ENCODE data around the gene TNNI2. TPM values are rescaled to one million over a fixed set of nuclear protein-coding genes. Genes with fewer than 3 reads are reported as not detected.

The TNNI2 gene
- total and polyA plus RNA-seq, 2 donors, result 4.5 to 13.4 TPM

GRCh38 chr11:1825039-1825740 lies 13.6 kb upstream of the TNNI2 start:
- WGBS, result 66% methylated on average over 26 of the region's 26 CpGs
- no peaks in the 10 kb centered on the region for H3K36me3 ChIP-seq (ENCODE audit: control insufficient read depth in 2 of 2, insufficient read depth in 2 of 2, low read length in 1 of 2)
- peaks cover 0 to 10% of the 10 kb centered on the region in 2 donors for H3K27me3 ChIP-seq (ENCODE audit: control insufficient read depth in 2 of 2, insufficient read depth in 1 of 2, low read length in 1 of 2)
- no peak overlapping the region for H3K4me3 ChIP-seq (ENCODE audit: low read length in 2 of 2)
- peaks cover 0 to 2% of the 10 kb centered on the region in 2 donors for H3K4me1 ChIP-seq (ENCODE audit: control insufficient read depth in 2 of 2, insufficient read depth in 2 of 2, low read length in 2 of 2)
- H3K9me3 ChIP-seq (ENCODE audit: control insufficient read depth in 2 of 2, insufficient read depth in 1 of 2, low read length in 1 of 2), result no peaks in the 10 kb centered on the region
- DNase-seq (ENCODE audit: low read depth in 6 of 9, low spot score in 9 of 9), result no peak
- no peak overlapping the region for H3K27ac ChIP-seq (ENCODE audit: low read depth in 1 of 2, low read length in 1 of 2)

- Histone ChIP-seq H3K27me3 (ENCODE audit: control insufficient read depth in 2 of 2, insufficient read depth in 1 of 2, low read length in 1 of 2) (peaks cover 0 to 18% of the 10 kb centered on the region in 2 donors), H3K4me3 (ENCODE audit: low read length in 2 of 2) (no peak overlapping the region), H3K9me3 (ENCODE audit: control insufficient read depth in 2 of 2, insufficient read depth in 1 of 2, low read length in 1 of 2) (no peaks in the 10 kb centered on the region), H3K4me1 (ENCODE audit: control insufficient read depth in 2 of 2, insufficient read depth in 2 of 2, low read length in 2 of 2) (peaks cover 0 to 9% of the 10 kb centered on the region in 2 donors), H3K36me3 (ENCODE audit: control insufficient read depth in 2 of 2, insufficient read depth in 2 of 2, low read length in 1 of 2) (no peaks in the 10 kb centered on the region), H3K27ac (ENCODE audit: low read depth in 1 of 2, low read length in 1 of 2) (no peak overlapping the region)
- DNase-seq (ENCODE audit: low read depth in 6 of 9, low spot score in 9 of 9), result no peak
- WGBS, result 97% methylated on average over 33 of the region's 33 CpGs
Measured at GRCh38 chr11:1825785-1826451, 12.9 kb upstream of the TNNI2 start.

- Histone ChIP-seq H3K27ac (ENCODE audit: low read depth in 1 of 2, low read length in 1 of 2) (no peak overlapping the region), H3K27me3 (ENCODE audit: control insufficient read depth in 2 of 2, insufficient read depth in 1 of 2, low read length in 1 of 2) (peaks cover 0 to 22% of the 10 kb centered on the region in 2 donors), H3K4me3 (ENCODE audit: low read length in 2 of 2) (no peak overlapping the region), H3K9me3 (ENCODE audit: control insufficient read depth in 2 of 2, insufficient read depth in 1 of 2, low read length in 1 of 2) (no peaks in the 10 kb centered on the region), H3K36me3 (ENCODE audit: control insufficient read depth in 2 of 2, insufficient read depth in 2 of 2, low read length in 1 of 2) (no peaks in the 10 kb centered on the region), H3K4me1 (ENCODE audit: control insufficient read depth in 2 of 2, insufficient read depth in 2 of 2, low read length in 2 of 2) (peaks cover 0 to 11% of the 10 kb centered on the region in 2 donors)
- DNase-seq (ENCODE audit: low read depth in 6 of 9, low spot score in 9 of 9), result no peak
- WGBS, result 93% methylated on average over 15 of the region's 15 CpGs
Measured at GRCh38 chr11:1826552-1827094, 12.2 kb upstream of the TNNI2 start.

GRCh38 chr11:1827095-1827813 lies 11.5 kb upstream of the TNNI2 start:
- Histone ChIP-seq H3K27me3 (ENCODE audit: control insufficient read depth in 2 of 2, insufficient read depth in 1 of 2, low read length in 1 of 2) (peaks cover 0 to 24% of the 10 kb centered on the region in 2 donors), H3K9me3 (ENCODE audit: control insufficient read depth in 2 of 2, insufficient read depth in 1 of 2, low read length in 1 of 2) (no peaks in the 10 kb centered on the region), H3K27ac (ENCODE audit: low read depth in 1 of 2, low read length in 1 of 2) (no peak overlapping the region), H3K36me3 (ENCODE audit: control insufficient read depth in 2 of 2, insufficient read depth in 2 of 2, low read length in 1 of 2) (no peaks in the 10 kb centered on the region), H3K4me3 (ENCODE audit: low read length in 2 of 2) (no peak overlapping the region), H3K4me1 (ENCODE audit: control insufficient read depth in 2 of 2, insufficient read depth in 2 of 2, low read length in 2 of 2) (peaks cover 0 to 11% of the 10 kb centered on the region in 2 donors)
- no peak for DNase-seq (ENCODE audit: low read depth in 6 of 9, low spot score in 9 of 9)
- 93% methylated on average over 27 of the region's 27 CpGs for WGBS

GRCh38 chr11:1827931-1828330 lies 10.8 kb upstream of the TNNI2 start:
- peaks cover 0 to 12% of the 10 kb centered on the region in 2 donors for H3K4me1 ChIP-seq (ENCODE audit: control insufficient read depth in 2 of 2, insufficient read depth in 2 of 2, low read length in 2 of 2)
- WGBS, result 96% methylated on average over 19 of the region's 19 CpGs
- no peaks in the 10 kb centered on the region for H3K9me3 ChIP-seq (ENCODE audit: control insufficient read depth in 2 of 2, insufficient read depth in 1 of 2, low read length in 1 of 2)
- no peak for DNase-seq (ENCODE audit: low read depth in 6 of 9, low spot score in 9 of 9)
- no peak overlapping the region for H3K4me3 ChIP-seq (ENCODE audit: low read length in 2 of 2)
- peaks cover 0 to 29% of the 10 kb centered on the region in 2 donors for H3K27me3 ChIP-seq (ENCODE audit: control insufficient read depth in 2 of 2, insufficient read depth in 1 of 2, low read length in 1 of 2)
- no peaks in the 10 kb centered on the region for H3K36me3 ChIP-seq (ENCODE audit: control insufficient read depth in 2 of 2, insufficient read depth in 2 of 2, low read length in 1 of 2)
- no peak overlapping the region for H3K27ac ChIP-seq (ENCODE audit: low read depth in 1 of 2, low read length in 1 of 2)

GRCh38 chr11:1828542-1828941 lies 10.2 kb upstream of the TNNI2 start:
- Histone ChIP-seq H3K9me3 (ENCODE audit: control insufficient read depth in 2 of 2, insufficient read depth in 1 of 2, low read length in 1 of 2) (no peaks in the 10 kb centered on the region), H3K27me3 (ENCODE audit: control insufficient read depth in 2 of 2, insufficient read depth in 1 of 2, low read length in 1 of 2) (peaks cover 0 to 35% of the 10 kb centered on the region in 2 donors), H3K4me1 (ENCODE audit: control insufficient read depth in 2 of 2, insufficient read depth in 2 of 2, low read length in 2 of 2) (peaks cover 0 to 14% of the 10 kb centered on the region in 2 donors), H3K4me3 (ENCODE audit: low read length in 2 of 2) (no peak overlapping the region), H3K36me3 (ENCODE audit: control insufficient read depth in 2 of 2, insufficient read depth in 2 of 2, low read length in 1 of 2) (no peaks in the 10 kb centered on the region), H3K27ac (ENCODE audit: low read depth in 1 of 2, low read length in 1 of 2) (no peak overlapping the region)
- no peak for DNase-seq (ENCODE audit: low read depth in 6 of 9, low spot score in 9 of 9)
- 87% methylated on average over 12 of the region's 12 CpGs for WGBS

- DNase-seq (ENCODE audit: low read depth in 6 of 9, low spot score in 9 of 9), result no peak
- WGBS, result 73% methylated on average over 11 of the region's 11 CpGs
- peaks cover 0 to 42% of the 10 kb centered on the region in 2 donors for H3K27me3 ChIP-seq (ENCODE audit: control insufficient read depth in 2 of 2, insufficient read depth in 1 of 2, low read length in 1 of 2)
Measured at GRCh38 chr11:1829039-1829820, 9.6 kb upstream of the TNNI2 start.

GRCh38 chr11:1830004-1830321 lies 8.8 kb upstream of the TNNI2 start:
- Histone ChIP-seq H3K4me1 (ENCODE audit: control insufficient read depth in 2 of 2, insufficient read depth in 2 of 2, low read length in 2 of 2) (peaks cover 0 to 18% of the 10 kb centered on the region in 2 donors), H3K36me3 (ENCODE audit: control insufficient read depth in 2 of 2, insufficient read depth in 2 of 2, low read length in 1 of 2) (no peaks in the 10 kb centered on the region), H3K4me3 (ENCODE audit: low read length in 2 of 2) (no peak overlapping the region), H3K27ac (ENCODE audit: low read depth in 1 of 2, low read length in 1 of 2) (no peak overlapping the region), H3K9me3 (ENCODE audit: control insufficient read depth in 2 of 2, insufficient read depth in 1 of 2, low read length in 1 of 2) (no peaks in the 10 kb centered on the region), H3K27me3 (ENCODE audit: control insufficient read depth in 2 of 2, insufficient read depth in 1 of 2, low read length in 1 of 2) (peaks cover 0 to 45% of the 10 kb centered on the region in 2 donors)
- 52% methylated on average over 6 of the region's 6 CpGs for WGBS
- DNase-seq (ENCODE audit: low read depth in 6 of 9, low spot score in 9 of 9), result no peak

More at GRCh38 chr11:1829039-1829820, 9.6 kb upstream of the TNNI2 start:
- Histone ChIP-seq H3K27ac (ENCODE audit: low read depth in 1 of 2, low read length in 1 of 2) (no peak overlapping the region), H3K4me1 (ENCODE audit: control insufficient read depth in 2 of 2, insufficient read depth in 2 of 2, low read length in 2 of 2) (peaks cover 0 to 14% of the 10 kb centered on the region in 2 donors), H3K4me3 (ENCODE audit: low read length in 2 of 2) (no peak overlapping the region), H3K9me3 (ENCODE audit: control insufficient read depth in 2 of 2, insufficient read depth in 1 of 2, low read length in 1 of 2) (no peaks in the 10 kb centered on the region), H3K36me3 (ENCODE audit: control insufficient read depth in 2 of 2, insufficient read depth in 2 of 2, low read length in 1 of 2) (no peaks in the 10 kb centered on the region)
